ENCODE results near the gene ATP8B1. TPM values are rescaled to one million over a fixed set of nuclear protein-coding genes. Genes with fewer than 3 reads are reported as not detected.
"Not testable (repeated sequence)": the region's sequence is repeated elsewhere in the genome, so short reads cannot be mapped to it uniquely, and the experiment has no call there.

Gene ATP8B1
- total and polyA plus RNA-seq, 2 experiments from 2014 or later = 7.9 to 38.4 TPM

DNA sequence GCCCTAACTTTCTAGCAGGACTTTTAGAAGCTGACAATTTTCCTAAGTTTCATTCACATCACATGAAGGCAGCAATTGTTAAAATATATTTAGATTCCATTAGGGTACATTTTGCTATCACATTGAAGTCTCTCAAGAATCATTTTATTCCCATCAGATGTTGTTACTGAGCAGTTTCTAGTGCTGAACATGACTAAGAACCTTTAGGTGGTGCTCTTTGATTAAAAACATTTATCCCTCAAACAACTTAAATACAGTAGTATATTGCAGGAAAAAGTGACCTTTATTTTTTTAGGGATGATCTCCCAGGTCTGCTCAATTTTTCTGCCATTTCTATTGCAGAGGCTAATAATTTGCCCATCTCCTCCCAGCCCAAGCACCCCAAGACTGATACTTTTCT, 158.6 kb downstream of the ATP8B1 start:
- no peaks in the 10 kb centered on the region for H3K36me3 ChIP-seq (replicated peaks; ENCODE audit: insufficient read depth, low read depth)
- no peaks in the 10 kb centered on the region for H3K9me3 ChIP-seq (ENCODE audit: low read depth)
- no peak for DNase-seq (ENCODE audit: low spot score)
- H2AFZ ChIP-seq = no peak overlapping the region
- no peaks in the 10 kb centered on the region for H3K9me2 ChIP-seq (replicated peaks; ENCODE audit: insufficient read depth)
- H3K4me2 ChIP-seq = no peak overlapping the region
- H3K4me1 ChIP-seq (ENCODE audit: insufficient read depth) = no peaks in the 10 kb centered on the region
- H3K27ac ChIP-seq = no peak overlapping the region
- H3K27me3 ChIP-seq = no peaks in the 10 kb centered on the region
- H4K20me1 ChIP-seq (ENCODE audit: insufficient read depth, poor library complexity, severe bottlenecking) = no peaks in the 10 kb centered on the region
- TF ChIP-seq EZH2 (IDR thresholded peaks at IDR 0.05; ENCODE audit: borderline replicate concordance) (no peak), EZH2phosphoT487 (IDR thresholded peaks at IDR 0.05; ENCODE audit: low read depth, severe bottlenecking, unreplicated experiment) (no peak)
- TF ChIP-seq, protein P1, sequence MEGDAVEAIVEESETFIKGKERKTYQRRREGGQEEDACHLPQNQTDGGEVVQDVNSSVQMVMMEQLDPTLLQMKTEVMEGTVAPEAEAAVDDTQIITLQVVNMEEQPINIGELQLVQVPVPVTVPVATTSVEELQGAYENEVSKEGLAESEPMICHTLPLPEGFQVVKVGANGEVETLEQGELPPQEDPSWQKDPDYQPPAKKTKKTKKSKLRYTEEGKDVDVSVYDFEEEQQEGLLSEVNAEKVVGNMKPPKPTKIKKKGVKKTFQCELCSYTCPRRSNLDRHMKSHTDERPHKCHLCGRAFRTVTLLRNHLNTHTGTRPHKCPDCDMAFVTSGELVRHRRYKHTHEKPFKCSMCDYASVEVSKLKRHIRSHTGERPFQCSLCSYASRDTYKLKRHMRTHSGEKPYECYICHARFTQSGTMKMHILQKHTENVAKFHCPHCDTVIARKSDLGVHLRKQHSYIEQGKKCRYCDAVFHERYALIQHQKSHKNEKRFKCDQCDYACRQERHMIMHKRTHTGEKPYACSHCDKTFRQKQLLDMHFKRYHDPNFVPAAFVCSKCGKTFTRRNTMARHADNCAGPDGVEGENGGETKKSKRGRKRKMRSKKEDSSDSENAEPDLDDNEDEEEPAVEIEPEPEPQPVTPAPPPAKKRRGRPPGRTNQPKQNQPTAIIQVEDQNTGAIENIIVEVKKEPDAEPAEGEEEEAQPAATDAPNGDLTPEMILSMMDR (IDR thresholded peaks at IDR 0.05; ENCODE audit: poor library complexity) = peak; percentile 37
- no peak overlapping the region for H3K4me3 ChIP-seq
- H3K79me2 ChIP-seq = peaks cover 9% of the 10 kb centered on the region

DNA sequence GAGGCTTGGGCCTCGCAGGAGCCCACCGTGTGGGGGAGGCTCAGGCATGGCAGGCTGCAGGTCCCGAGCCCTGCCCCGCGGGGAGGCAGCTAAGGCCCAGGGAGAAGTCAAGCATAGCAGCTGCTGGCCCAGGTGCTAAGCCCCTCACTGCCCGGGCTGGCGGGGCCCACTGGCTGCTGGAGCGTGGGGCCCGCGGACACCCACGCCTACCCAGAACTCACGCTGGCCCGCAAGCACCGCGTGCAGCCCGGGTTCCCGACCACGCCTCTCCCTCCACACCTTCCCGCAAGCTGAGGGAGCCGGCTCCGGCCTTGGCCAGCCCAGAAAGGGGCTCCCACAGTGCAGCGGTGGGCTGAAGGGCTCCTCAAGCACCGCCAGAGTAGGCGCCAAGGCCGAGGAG, 159.4 kb downstream of the ATP8B1 start:
- not testable (repeated sequence) for H3K27ac ChIP-seq; H3K79me2 ChIP-seq; H3K27me3 ChIP-seq; H3K36me3 ChIP-seq (replicated peaks; ENCODE audit: insufficient read depth, low read depth); H4K20me1 ChIP-seq (ENCODE audit: insufficient read depth, poor library complexity, severe bottlenecking); DNase-seq (ENCODE audit: low spot score); H3K9me3 ChIP-seq (ENCODE audit: low read depth); H3K4me2 ChIP-seq; H3K9me2 ChIP-seq (replicated peaks; ENCODE audit: insufficient read depth); H3K4me3 ChIP-seq; H3K4me1 ChIP-seq (ENCODE audit: insufficient read depth); H2AFZ ChIP-seq
- 97% methylated on average over 16 of the region's 25 CpGs for WGBS (ENCODE audit: low lambda C conversion rate, missing lambda C conversion rate)

DNA sequence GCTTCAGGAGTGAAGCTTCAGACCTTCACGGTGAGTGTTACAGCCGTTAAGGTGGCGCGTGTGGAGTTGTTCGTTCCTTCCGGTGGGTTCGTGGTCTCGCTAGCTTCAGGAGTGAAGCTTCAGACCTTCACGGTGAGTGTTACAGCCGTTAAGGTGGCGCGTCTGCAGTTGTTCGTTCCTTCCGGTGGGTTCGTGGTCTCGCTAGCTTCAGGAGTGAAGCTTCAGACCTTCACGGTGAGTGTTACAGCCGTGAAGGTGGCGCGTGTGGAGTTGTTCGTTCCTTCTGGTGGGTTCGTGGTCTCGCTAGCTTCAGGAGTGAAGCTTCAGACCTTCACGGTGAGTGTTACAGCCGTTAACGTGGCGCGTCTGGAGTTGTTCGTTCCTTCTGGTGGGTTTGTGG, 160.7 kb downstream of the ATP8B1 start:
- H3K27ac ChIP-seq; H3K9me3 ChIP-seq (ENCODE audit: low read depth); H3K4me1 ChIP-seq (ENCODE audit: insufficient read depth); DNase-seq (ENCODE audit: low spot score); H3K79me2 ChIP-seq; H2AFZ ChIP-seq; H3K9me2 ChIP-seq (replicated peaks; ENCODE audit: insufficient read depth); H3K4me3 ChIP-seq; H3K4me2 ChIP-seq; H3K27me3 ChIP-seq; H4K20me1 ChIP-seq (ENCODE audit: insufficient read depth, poor library complexity, severe bottlenecking); H3K36me3 ChIP-seq (replicated peaks; ENCODE audit: insufficient read depth, low read depth): not testable (repeated sequence)
- 90% methylated on average over 4 of the region's 29 CpGs for WGBS (ENCODE audit: low lambda C conversion rate, missing lambda C conversion rate)

DNA sequence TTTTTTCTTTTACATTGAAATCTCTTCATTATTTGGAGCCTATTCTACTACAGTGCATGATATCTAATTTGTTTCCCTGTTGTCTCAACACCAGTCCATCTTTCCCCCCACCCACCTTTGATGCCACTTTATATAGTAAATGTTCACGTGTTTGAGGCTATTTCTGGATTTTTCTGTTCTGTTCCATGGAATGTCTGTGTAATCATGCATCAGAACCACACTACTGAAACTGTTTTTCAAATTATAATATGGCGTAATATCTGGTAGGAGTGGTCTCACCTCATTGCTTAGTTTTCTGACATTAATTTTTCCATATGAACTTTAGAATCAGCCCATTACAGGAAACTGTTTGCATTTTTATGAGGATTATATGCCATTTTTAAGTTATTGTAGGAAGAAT, 162.4 kb downstream of the ATP8B1 start:
- Histone ChIP-seq H4K20me1 (ENCODE audit: insufficient read depth, poor library complexity, severe bottlenecking) (no peaks in the 10 kb centered on the region), H3K9me3 (ENCODE audit: low read depth) (no peaks in the 10 kb centered on the region), H3K79me2 (no peaks in the 10 kb centered on the region), H2AFZ (no peak overlapping the region), H3K27me3 (no peaks in the 10 kb centered on the region), H3K36me3 (replicated peaks; ENCODE audit: insufficient read depth, low read depth) (no peaks in the 10 kb centered on the region), H3K27ac (no peak overlapping the region), H3K4me2 (no peak overlapping the region), H3K9me2 (replicated peaks; ENCODE audit: insufficient read depth) (no peaks in the 10 kb centered on the region), H3K4me1 (ENCODE audit: insufficient read depth) (no peaks in the 10 kb centered on the region), H3K4me3 (no peak overlapping the region)
- TF ChIP-seq EZH2 (IDR thresholded peaks at IDR 0.05; ENCODE audit: borderline replicate concordance) = no peak
- TF ChIP-seq, protein P1 (IDR thresholded peaks at IDR 0.05; ENCODE audit: poor library complexity) = no peak
- no peak for TF ChIP-seq EZH2phosphoT487 (IDR thresholded peaks at IDR 0.05; ENCODE audit: low read depth, severe bottlenecking, unreplicated experiment)
- WGBS (ENCODE audit: low lambda C conversion rate, missing lambda C conversion rate) = 98% methylated on average over 2 of the region's 2 CpGs
- no peak for DNase-seq (ENCODE audit: low spot score)

DNA sequence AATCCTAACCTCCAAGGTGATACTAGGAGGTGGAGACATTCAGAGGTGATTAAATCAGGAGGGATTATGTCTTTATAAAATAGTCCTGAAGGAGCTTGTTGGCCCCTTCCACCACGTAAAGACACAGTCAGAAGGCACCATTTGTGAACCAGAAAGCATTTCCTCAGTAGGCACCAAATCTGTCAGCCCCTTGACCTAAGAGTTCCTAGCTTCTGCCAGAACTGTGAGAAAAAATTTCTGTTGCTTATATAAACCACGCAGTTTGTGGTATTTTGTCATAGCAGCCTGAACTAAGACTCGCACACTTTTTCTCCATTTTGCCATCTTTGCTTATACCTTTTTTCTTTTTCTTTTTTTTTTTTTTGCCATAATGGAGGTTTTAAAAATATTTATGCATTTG, 162.9 kb downstream of the ATP8B1 start:
- no peak overlapping the region for H3K4me2 ChIP-seq
- no peak for TF ChIP-seq EZH2 (IDR thresholded peaks at IDR 0.05; ENCODE audit: borderline replicate concordance)
- TF ChIP-seq, protein P1 (IDR thresholded peaks at IDR 0.05; ENCODE audit: poor library complexity) = no peak
- TF ChIP-seq EZH2phosphoT487 (IDR thresholded peaks at IDR 0.05; ENCODE audit: low read depth, severe bottlenecking, unreplicated experiment) = no peak

More for the DNA sequence above, 162.9 kb downstream of the ATP8B1 start:
- Histone ChIP-seq H3K9me3 (ENCODE audit: low read depth) (no peaks in the 10 kb centered on the region), H4K20me1 (ENCODE audit: insufficient read depth, poor library complexity, severe bottlenecking) (no peaks in the 10 kb centered on the region), H2AFZ (no peak overlapping the region), H3K27ac (no peak overlapping the region), H3K79me2 (no peaks in the 10 kb centered on the region), H3K4me3 (no peak overlapping the region), H3K36me3 (replicated peaks; ENCODE audit: insufficient read depth, low read depth) (no peaks in the 10 kb centered on the region), H3K9me2 (replicated peaks; ENCODE audit: insufficient read depth) (no peaks in the 10 kb centered on the region), H3K27me3 (no peaks in the 10 kb centered on the region), H3K4me1 (ENCODE audit: insufficient read depth) (no peaks in the 10 kb centered on the region)
- WGBS (ENCODE audit: low lambda C conversion rate, missing lambda C conversion rate) = 58% methylated on average over 3 of the region's 3 CpGs
- no peak for DNase-seq (ENCODE audit: low spot score)

Measured in hepatocyte (in vitro differentiated cells).